Activated T-helper 1 cell treated with Interleukin-2 at 50 U/mL for 16 hours (primary cell): ENCODE measurements around the gene PTPN11.
"Not testable (repeated sequence)": the region's sequence is repeated elsewhere in the genome, so short reads cannot be mapped to it uniquely, and the experiment has no call there.

ENCODE experiments used
- DNase-seq: peaks from one replicate; pipeline ENCODE4 v3.0.0-alpha.2; 2020; ENCODE audit warnings: low read depth

Gene PTPN11

GRCh38 chr12:112448165-112448564 lies 29.4 kb downstream of the PTPN11 start:
- DNase-seq: not testable (repeated sequence)

- no peak for DNase-seq
Measured at GRCh38 chr12:112450725-112451124, 32.0 kb downstream of the PTPN11 start.

GRCh38 chr12:112456029-112456428 lies 37.3 kb downstream of the PTPN11 start:
- no peak for DNase-seq

- not testable (repeated sequence) for DNase-seq
Measured at GRCh38 chr12:112457142-112457541, 38.4 kb downstream of the PTPN11 start.

- no peak for DNase-seq
Measured at GRCh38 chr12:112458330-112458729, 39.6 kb downstream of the PTPN11 start.

GRCh38 chr12:112458751-112459150 lies 40.0 kb downstream of the PTPN11 start:
- DNase-seq: no peak

- DNase-seq: no peak
Measured at GRCh38 chr12:112463478-112463877, 44.7 kb downstream of the PTPN11 start.

GRCh38 chr12:112464605-112465004 lies 45.9 kb downstream of the PTPN11 start:
- DNase-seq: no peak

GRCh38 chr12:112466011-112466422 lies 47.3 kb downstream of the PTPN11 start:
- no peak for DNase-seq

- no peak for DNase-seq
Measured at GRCh38 chr12:112466835-112467234, 48.1 kb downstream of the PTPN11 start.

- DNase-seq: no peak
Measured at GRCh38 chr12:112468046-112468445, 49.3 kb downstream of the PTPN11 start.

- DNase-seq: no peak
Measured at GRCh38 chr12:112473056-112473455, 54.3 kb downstream of the PTPN11 start.

GRCh38 chr12:112479413-112479812 lies 60.7 kb downstream of the PTPN11 start:
- DNase-seq: no peak

- DNase-seq: no peak
Measured at GRCh38 chr12:112480931-112481330, 62.2 kb downstream of the PTPN11 start.

- no peak for DNase-seq
Measured at GRCh38 chr12:112482733-112483132, 64.0 kb downstream of the PTPN11 start.

GRCh38 chr12:112486361-112486760 lies 67.6 kb downstream of the PTPN11 start:
- no peak for DNase-seq

- no peak for DNase-seq
Measured at GRCh38 chr12:112488257-112488876, 69.6 kb downstream of the PTPN11 start.

GRCh38 chr12:112489456-112489855 lies 70.7 kb downstream of the PTPN11 start:
- DNase-seq: no peak

- DNase-seq: no peak
Measured at GRCh38 chr12:112496496-112496895, 77.7 kb downstream of the PTPN11 start.

- no peak for DNase-seq
Measured at GRCh38 chr12:112498580-112498979, 79.8 kb downstream of the PTPN11 start.

GRCh38 chr12:112503512-112503911 lies 84.8 kb downstream of the PTPN11 start:
- DNase-seq: no peak

- no peak for DNase-seq
Measured at GRCh38 chr12:112506513-112507166, 87.9 kb downstream of the PTPN11 start.

GRCh38 chr12:112513471-112513870 lies 94.7 kb downstream of the PTPN11 start:
- DNase-seq: no peak

GRCh38 chr12:112514456-112514855 lies 95.7 kb downstream of the PTPN11 start:
- no peak for DNase-seq
